ENCODE results near the gene TTC13.

Gene TTC13

GRCh38 chr1:230868736-230869385 lies 109.8 kb downstream of the TTC13 start:
- DNase-seq: peak; percentile 3

- peak; percentile 77 for DNase-seq
Observed at GRCh38 chr1:230867903-230868735, 110.5 kb downstream of the TTC13 start, which contains the start of gene C1orf198. Gene C1orf198 (minus strand): TSS chr1:230868521. CDS start chr1:230868512, 9 bp downstream.

GRCh38 chr1:230867101-230867902 lies 111.4 kb downstream of the TTC13 start:
- DNase-seq: no peak

GRCh38 chr1:230866171-230867070 lies 112.2 kb downstream of the TTC13 start:
- no peak for DNase-seq

GRCh38 chr1:230865062-230865817 lies 113.4 kb downstream of the TTC13 start:
- no peak for DNase-seq

- DNase-seq: no peak
Observed at GRCh38 chr1:230864441-230864840, 114.2 kb downstream of the TTC13 start.

GRCh38 chr1:230863449-230863848 lies 115.2 kb downstream of the TTC13 start:
- DNase-seq: no peak

- DNase-seq: no peak
Observed at GRCh38 chr1:230861970-230862595, 116.6 kb downstream of the TTC13 start.

- DNase-seq: no peak
Observed at GRCh38 chr1:230861489-230861888, 117.2 kb downstream of the TTC13 start.

- DNase-seq: no peak
Observed at GRCh38 chr1:230860617-230861384, 117.9 kb downstream of the TTC13 start.

- DNase-seq: no peak
Observed at GRCh38 chr1:230858918-230859729, 119.5 kb downstream of the TTC13 start.

- DNase-seq: no peak
Observed at GRCh38 chr1:230858236-230858820, 120.3 kb downstream of the TTC13 start.

GRCh38 chr1:230857822-230858221 lies 120.8 kb downstream of the TTC13 start:
- no peak for DNase-seq

- no peak for DNase-seq
Observed at GRCh38 chr1:230857077-230857476, 121.6 kb downstream of the TTC13 start.

All from CD4-positive, alpha-beta T cell treated with Interleukin-6 for 4 hours (primary cell).